Fibroblast of pulmonary artery (primary cell): ENCODE results near the gene NUDT21.
A peak's percentile ranks its signal among the peaks of the same experiment; 100 is the strongest.
"Not testable (repeated sequence)": the region's sequence is repeated elsewhere in the genome, so short reads cannot be mapped to it uniquely, and the experiment has no call there.

ENCODE experiments used
- DNase-seq: peaks from one replicate; pipeline ENCODE4 v3.0.0-alpha.2; 2010; ENCODE audit warnings: low read depth
- H3K4me3 ChIP-seq: replicated peaks from 2 replicates; pipeline ENCODE4 v1.5.1; 2011; ENCODE audit warnings: low read depth, mild to moderate bottlenecking, control low read depth, low read length, moderate library complexity
- CTCF ChIP-seq: IDR thresholded peaks from 2 replicates; pipeline ENCODE4 v1.5.1; 2011; ENCODE audit warnings: mild to moderate bottlenecking, control low read depth, low read length, inconsistent platforms; ENCODE audit errors: missing control alignments

NUDT21 gene

GRCh38 chr16:56450986-56451752, at the start of gene NUDT21, which contains the start of gene OGFOD1:
NUDT21 (minus strand) TSS chr16:56451332; CDS start chr16:56451202, 130 bp downstream.
OGFOD1 (plus strand) TSS chr16:56451554; CDS start chr16:56451613, 59 bp downstream.
- no peak for TF ChIP-seq CTCF
- peak within 1 kb of the TSS; percentile 89 for H3K4me3 ChIP-seq
- DNase-seq = peak; percentile 98

GRCh38 chr16:56493815-56494214, 42.7 kb upstream of the NUDT21 start:
- no peak overlapping the region for H3K4me3 ChIP-seq
- no peak for DNase-seq
- TF ChIP-seq CTCF = no peak

- no peak overlapping the region for H3K4me3 ChIP-seq
- no peak for TF ChIP-seq CTCF
- no peak for DNase-seq
Measured at GRCh38 chr16:56493126-56493525, 42.0 kb upstream of the NUDT21 start.

- no peak for DNase-seq
- no peak for TF ChIP-seq CTCF
- no peak overlapping the region for H3K4me3 ChIP-seq
Measured at GRCh38 chr16:56491657-56492261, 40.6 kb upstream of the NUDT21 start.

- not testable (repeated sequence) for DNase-seq, H3K4me3 ChIP-seq
Measured at GRCh38 chr16:56488868-56489267, 37.7 kb upstream of the NUDT21 start.

GRCh38 chr16:56488035-56488434, 36.9 kb upstream of the NUDT21 start:
- TF ChIP-seq CTCF = no peak
- H3K4me3 ChIP-seq = no peak overlapping the region
- DNase-seq = no peak

GRCh38 chr16:56483394-56483793, 32.3 kb upstream of the NUDT21 start:
- H3K4me3 ChIP-seq = no peak overlapping the region
- DNase-seq = no peak

More at GRCh38 chr16:56483394-56483793, 32.3 kb upstream of the NUDT21 start:
- no peak for TF ChIP-seq CTCF
